Fibroblast of lung (primary cell): ENCODE data around the gene KCNJ6. TPM values are rescaled to one million over a fixed set of nuclear protein-coding genes. Genes with fewer than 3 reads are reported as not detected.

ENCODE experiments used
- DNase-seq, 2 donors: peaks; one replicate each; pipeline versions ENCODE4 v3.0.0 to v3.0.0-alpha.2; 2010; ENCODE audit warnings: low read depth in 2 of 2
- H2AFZ ChIP-seq: 2 replicates; pipeline ENCODE4 v1.5.1; 2012; ENCODE audit warnings: low read length, control low read depth, inconsistent platforms
- H3K27ac ChIP-seq: 2 replicates; pipeline ENCODE4 v1.5.1; 2011; ENCODE audit warnings: low read length, control low read depth; ENCODE audit not compliant: insufficient read depth
- H3K27me3 ChIP-seq: 2 replicates; pipeline ENCODE4 v1.5.1; 2011; ENCODE audit warnings: mild to moderate bottlenecking, low read length; ENCODE audit not compliant: control insufficient read depth, insufficient read depth
- H3K36me3 ChIP-seq: 2 replicates; pipeline ENCODE4 v1.5.1; 2011; ENCODE audit warnings: low read length; ENCODE audit not compliant: control insufficient read depth, insufficient read depth
- H3K4me1 ChIP-seq: 2 replicates; pipeline ENCODE4 v1.5.1; 2011; ENCODE audit warnings: low read length; ENCODE audit not compliant: control insufficient read depth, insufficient read depth; ENCODE audit errors: extremely low read depth
- H3K4me2 ChIP-seq: 2 replicates; pipeline ENCODE4 v1.5.1; 2011; ENCODE audit warnings: low read length, control low read depth; ENCODE audit not compliant: insufficient read depth; ENCODE audit errors: extremely low read depth
- H3K4me3 ChIP-seq, 4 experiments: fragments of 200-600 bp in 1 of 4; sonication (generic) in 1 of 4; replicated peaks in 1 of 4; 2 replicates each; pipeline ENCODE4 v1.5.1; 2011 to 2016; ENCODE audit warnings: low read length in 4 of 4, low read depth in 3 of 4, mild to moderate bottlenecking in 3 of 4, control low read depth in 2 of 4, inconsistent platforms in 1 of 4, mixed read lengths in 1 of 4; ENCODE audit not compliant: insufficient read depth in 1 of 4; ENCODE audit errors: control extremely low read depth in 1 of 4
- H3K79me2 ChIP-seq: 2 replicates; pipeline ENCODE4 v1.5.1; 2012; ENCODE audit warnings: mild to moderate bottlenecking, low read length, inconsistent platforms; ENCODE audit not compliant: control insufficient read depth, insufficient read depth
- H3K9ac ChIP-seq: 2 replicates; pipeline ENCODE4 v1.5.1; 2011; ENCODE audit warnings: mild to moderate bottlenecking, low read length, control low read depth; ENCODE audit not compliant: insufficient read depth
- H3K9me3 ChIP-seq: 2 replicates; pipeline ENCODE4 v1.5.1; 2012; ENCODE audit warnings: low read depth, low read length; ENCODE audit not compliant: control insufficient read depth, insufficient read depth
- H4K20me1 ChIP-seq: 2 replicates; pipeline ENCODE4 v1.5.1; 2011; ENCODE audit warnings: low read length; ENCODE audit not compliant: control insufficient read depth, insufficient read depth; ENCODE audit errors: extremely low read depth
- EZH2 ChIP-seq: IDR thresholded peaks from 2 replicates; pipeline ENCODE4 v1.5.1; 2012; ENCODE audit warnings: low read length, control low read depth, mild to moderate bottlenecking; ENCODE audit errors: missing control alignments
- polyA plus RNA-seq, 2 donors: library from polyadenylated mRNA; depleted of rRNA in 1 of 2; stranded (reverse) in 1 of 2; unstranded in 1 of 2; fragments of >200 nt; gene quantifications; 2 replicates each; pipeline ENCODE4 v1.2.1, GENCODE V29; 2011 to 2012; ENCODE audit warnings: missing spikeins in 1 of 2
- total RNA-seq: library from RNA; depleted of rRNA; stranded (reverse); fragments of >200 nt; gene quantifications from 2 replicates; pipeline ENCODE4 v1.2.1, GENCODE V29; 2014
- TF ChIP-seq, protein P1 (sequence below), 2 donors: IDR thresholded peaks in 1 of 2; conservative IDR thresholded peaks in 1 of 2; 1 replicate in 1 of 2; 2 replicates in 1 of 2; pipeline ENCODE4 v1.5.1; 2011 to 2012; ENCODE audit warnings: low read length in 2 of 2, control low read depth in 1 of 2, inconsistent platforms in 1 of 2, low read depth in 1 of 2, mild to moderate bottlenecking in 1 of 2

Gene KCNJ6
- total and polyA plus RNA-seq, 2 donors (not counting 1 experiment from before 2014, with no cell fraction given) = under 0.01 to 7.6 TPM

- H3K4me3 ChIP-seq = no peak overlapping the region
- no peaks in the 10 kb centered on the region for H3K36me3 ChIP-seq
- peak; percentile 45 to 54 for DNase-seq
- TF ChIP-seq, protein P1, sequence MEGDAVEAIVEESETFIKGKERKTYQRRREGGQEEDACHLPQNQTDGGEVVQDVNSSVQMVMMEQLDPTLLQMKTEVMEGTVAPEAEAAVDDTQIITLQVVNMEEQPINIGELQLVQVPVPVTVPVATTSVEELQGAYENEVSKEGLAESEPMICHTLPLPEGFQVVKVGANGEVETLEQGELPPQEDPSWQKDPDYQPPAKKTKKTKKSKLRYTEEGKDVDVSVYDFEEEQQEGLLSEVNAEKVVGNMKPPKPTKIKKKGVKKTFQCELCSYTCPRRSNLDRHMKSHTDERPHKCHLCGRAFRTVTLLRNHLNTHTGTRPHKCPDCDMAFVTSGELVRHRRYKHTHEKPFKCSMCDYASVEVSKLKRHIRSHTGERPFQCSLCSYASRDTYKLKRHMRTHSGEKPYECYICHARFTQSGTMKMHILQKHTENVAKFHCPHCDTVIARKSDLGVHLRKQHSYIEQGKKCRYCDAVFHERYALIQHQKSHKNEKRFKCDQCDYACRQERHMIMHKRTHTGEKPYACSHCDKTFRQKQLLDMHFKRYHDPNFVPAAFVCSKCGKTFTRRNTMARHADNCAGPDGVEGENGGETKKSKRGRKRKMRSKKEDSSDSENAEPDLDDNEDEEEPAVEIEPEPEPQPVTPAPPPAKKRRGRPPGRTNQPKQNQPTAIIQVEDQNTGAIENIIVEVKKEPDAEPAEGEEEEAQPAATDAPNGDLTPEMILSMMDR (conservative IDR thresholded peaks at IDR 0.05 in 1 of 2, IDR thresholded peaks at IDR 0.05 in 1 of 2; ENCODE audit: low read depth in 1 of 2, low read length in 2 of 2) = no peak
- no peak for TF ChIP-seq EZH2
- no peaks in the 10 kb centered on the region for H3K9me3 ChIP-seq
- H3K9ac ChIP-seq = no peak overlapping the region
- no peaks in the 10 kb centered on the region for H3K27me3 ChIP-seq
- no peak overlapping the region for H2AFZ ChIP-seq
- H3K4me1 ChIP-seq = no peaks in the 10 kb centered on the region
- H3K79me2 ChIP-seq = no peaks in the 10 kb centered on the region
- no peaks in the 10 kb centered on the region for H4K20me1 ChIP-seq
- H3K4me2 ChIP-seq = no peak overlapping the region
- no peak overlapping the region for H3K27ac ChIP-seq
Observed at GRCh38 chr21:37862536-37862935, 53.7 kb downstream of the KCNJ6 start.

DNA sequence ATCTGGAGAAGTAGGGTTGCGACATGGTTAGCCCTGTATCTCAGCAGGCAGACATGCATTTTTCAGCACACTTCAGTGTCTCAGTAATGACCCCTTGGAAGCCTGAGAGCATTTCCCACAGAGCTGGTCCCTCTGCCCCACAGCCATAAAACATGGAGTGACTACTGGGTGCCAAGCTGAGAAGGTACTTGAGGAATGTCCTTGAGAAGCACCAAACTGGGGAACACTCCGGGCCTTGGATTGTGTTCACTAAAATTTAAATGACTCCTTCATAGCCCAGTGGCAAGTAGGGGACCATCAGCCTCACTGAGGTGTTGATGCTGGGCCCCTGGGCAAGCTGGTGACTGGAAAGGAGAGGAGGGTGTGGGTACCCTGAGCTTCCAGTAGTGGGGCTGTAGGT, 54.7 kb downstream of the KCNJ6 start:
- Histone ChIP-seq H3K36me3 (no peaks in the 10 kb centered on the region), H3K27me3 (no peaks in the 10 kb centered on the region), H3K9ac (no peak overlapping the region), H3K27ac (no peak overlapping the region), H3K4me3 (no peak overlapping the region), H2AFZ (no peak overlapping the region), H4K20me1 (no peaks in the 10 kb centered on the region), H3K4me1 (peaks cover 5% of the 10 kb centered on the region), H3K4me2 (no peak overlapping the region), H3K9me3 (no peaks in the 10 kb centered on the region), H3K79me2 (no peaks in the 10 kb centered on the region)
- no peak for DNase-seq
- TF ChIP-seq EZH2 = no peak
- TF ChIP-seq, protein P1 (conservative IDR thresholded peaks at IDR 0.05 in 1 of 2, IDR thresholded peaks at IDR 0.05 in 1 of 2; ENCODE audit: low read depth in 1 of 2, low read length in 2 of 2) = no peak

DNA sequence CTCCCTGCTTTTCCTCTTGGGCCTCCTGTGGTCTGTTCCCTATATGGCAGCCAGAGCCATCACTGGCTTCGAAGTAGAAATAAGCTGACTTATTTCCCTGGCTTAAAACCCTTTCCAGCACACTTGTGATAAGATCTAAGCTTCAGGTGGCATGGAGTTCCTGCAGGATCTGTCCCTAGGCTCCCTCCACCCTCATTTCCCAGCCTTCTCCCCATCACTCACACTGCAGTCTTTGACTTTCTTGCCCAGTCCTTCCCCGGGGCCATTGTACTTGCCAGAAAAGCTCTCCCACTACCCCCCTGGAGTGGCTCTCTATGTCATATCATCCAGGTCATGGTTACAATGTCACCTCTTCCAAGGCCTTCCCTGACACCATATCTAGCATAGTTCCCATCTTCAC, 55.8 kb downstream of the KCNJ6 start:
- TF ChIP-seq, protein P1 (conservative IDR thresholded peaks at IDR 0.05 in 1 of 2, IDR thresholded peaks at IDR 0.05 in 1 of 2; ENCODE audit: low read depth in 1 of 2, low read length in 2 of 2) = no peak
- TF ChIP-seq EZH2 = no peak
- Histone ChIP-seq H3K4me3 (no peak overlapping the region), H3K4me2 (no peak overlapping the region), H3K36me3 (no peaks in the 10 kb centered on the region), H3K27ac (no peak overlapping the region), H3K9ac (no peak overlapping the region), H2AFZ (no peak overlapping the region), H4K20me1 (no peaks in the 10 kb centered on the region), H3K4me1 (peaks cover 7% of the 10 kb centered on the region), H3K79me2 (no peaks in the 10 kb centered on the region), H3K27me3 (no peaks in the 10 kb centered on the region), H3K9me3 (no peaks in the 10 kb centered on the region)
- no peak for DNase-seq
